HCT116 (cell line): ENCODE data around the gene TBX4.

Source experiments
- CTCF ChIP-seq, 3 experiments: fragments of 200-600 bp in 1 of 3; sonication (generic) in 1 of 3; IDR thresholded peaks in 2 of 3; conservative IDR thresholded peaks in 1 of 3; 2 replicates each; pipeline ENCODE4 v1.5.1; 2012 to 2017; ENCODE audit warnings: low read depth in 2 of 3, low read length in 2 of 3, antibody characterized with exemption in 1 of 3, borderline replicate concordance in 1 of 3, control low read depth in 1 of 3, mild to moderate bottlenecking in 1 of 3, mixed read lengths in 1 of 3, mixed run types in 1 of 3, moderate library complexity in 1 of 3; ENCODE audit not compliant: insufficient read depth in 1 of 3
- EZH2 ChIP-seq: fragments of 200-600 bp; sonication (generic); IDR thresholded peaks from 2 replicates; pipeline ENCODE4 v1.6.1; 2017; ENCODE audit warnings: antibody characterized with exemption, mixed run types
- POLR2A ChIP-seq: IDR thresholded peaks from 2 replicates; pipeline ENCODE4 v1.7.0; 2011; ENCODE audit warnings: borderline replicate concordance; ENCODE audit not compliant: insufficient read depth, insufficient read length; ENCODE audit errors: extremely low read depth
- SIN3A ChIP-seq: IDR thresholded peaks from 2 replicates; pipeline ENCODE4 v1.6.1; 2012; ENCODE audit warnings: low read depth
- SRF ChIP-seq: IDR thresholded peaks from 2 replicates; pipeline ENCODE4 v1.6.1; 2012; ENCODE audit warnings: low read depth
- TF ChIP-seq, protein P1 (sequence below): IDR thresholded peaks from 2 replicates; pipeline ENCODE4 v1.6.1; 2012

GRCh38 chr17:61495161-61495857 lies 43.1 kb downstream of the TBX4 start:
- peak; percentile 76 for TF ChIP-seq POLR2A
- TF ChIP-seq CTCF (IDR thresholded peaks at IDR 0.05 in 2 of 3, conservative IDR thresholded peaks at IDR 0.05 in 1 of 3; ENCODE audit: borderline replicate concordance in 1 of 3, insufficient read depth in 1 of 3, low read depth in 2 of 3, low read length in 2 of 3): no peak
- TF ChIP-seq, protein P1, sequence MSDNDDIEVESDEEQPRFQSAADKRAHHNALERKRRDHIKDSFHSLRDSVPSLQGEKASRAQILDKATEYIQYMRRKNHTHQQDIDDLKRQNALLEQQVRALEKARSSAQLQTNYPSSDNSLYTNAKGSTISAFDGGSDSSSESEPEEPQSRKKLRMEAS: peak; percentile 74
- no peak for TF ChIP-seq SIN3A
- TF ChIP-seq SRF: peak; percentile 36; the same call in 1 of the 2 replicates
- no peak for TF ChIP-seq EZH2
